ENCODE data around the gene CREM.

GRCh38 chr10:35150308-35150707, 23.7 kb downstream of the CREM start:
- TF ChIP-seq CTCF (IDR thresholded peaks at IDR 0.05) (no peak), POLR2A (IDR thresholded peaks at IDR 0.05) (no peak)

All from lower leg skin (tissue), 3 donors.